ENCODE measurements around the gene ANKS6. TPM values are rescaled to one million over a fixed set of nuclear protein-coding genes. Genes with fewer than 3 reads are reported as not detected.

Gene ANKS6
- 11.8 and 21.2 TPM in 2 replicates for total RNA-seq

DNA sequence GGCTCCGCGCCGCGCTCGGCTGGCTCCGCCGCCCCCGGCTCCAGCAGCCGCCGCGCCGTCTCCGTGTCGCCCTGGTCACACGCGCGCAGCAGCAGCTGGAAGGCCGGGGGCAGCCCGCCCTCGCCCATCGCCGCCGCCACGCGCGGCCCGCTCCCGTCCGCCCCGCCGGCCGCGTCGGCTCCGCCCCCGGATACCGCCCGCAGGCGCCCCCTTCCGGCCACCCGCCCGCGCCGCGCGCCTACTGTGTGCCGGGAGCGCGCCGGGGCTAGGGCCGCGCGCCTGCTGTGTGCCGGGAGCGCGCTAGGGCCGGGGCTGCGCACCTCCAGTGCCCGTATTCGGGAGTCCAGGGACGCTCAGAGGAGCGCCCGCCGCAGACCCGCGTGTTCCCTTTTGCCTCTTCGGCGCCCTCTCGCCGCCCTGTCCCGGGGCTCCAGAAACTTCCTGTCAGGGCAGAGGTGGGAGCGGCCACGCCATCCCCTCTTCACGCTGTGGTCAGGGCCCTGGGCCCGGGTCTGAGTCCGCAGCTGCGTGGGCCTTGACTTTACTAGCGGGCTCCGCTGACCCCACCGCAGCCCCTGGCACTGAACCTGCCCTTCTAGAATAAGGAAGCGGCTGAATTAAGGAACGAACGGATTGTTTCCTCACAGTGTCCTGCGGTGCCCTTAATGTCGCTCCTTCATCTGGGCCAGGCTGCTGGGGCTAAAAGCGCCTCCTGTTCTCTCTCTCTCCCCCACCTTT, at the start of gene ANKS6:
Gene ANKS6 (minus strand): TSS at position 192 of the 738 bp plus-strand sequence. CDS start 64 bp downstream, at position 128.

DNA sequence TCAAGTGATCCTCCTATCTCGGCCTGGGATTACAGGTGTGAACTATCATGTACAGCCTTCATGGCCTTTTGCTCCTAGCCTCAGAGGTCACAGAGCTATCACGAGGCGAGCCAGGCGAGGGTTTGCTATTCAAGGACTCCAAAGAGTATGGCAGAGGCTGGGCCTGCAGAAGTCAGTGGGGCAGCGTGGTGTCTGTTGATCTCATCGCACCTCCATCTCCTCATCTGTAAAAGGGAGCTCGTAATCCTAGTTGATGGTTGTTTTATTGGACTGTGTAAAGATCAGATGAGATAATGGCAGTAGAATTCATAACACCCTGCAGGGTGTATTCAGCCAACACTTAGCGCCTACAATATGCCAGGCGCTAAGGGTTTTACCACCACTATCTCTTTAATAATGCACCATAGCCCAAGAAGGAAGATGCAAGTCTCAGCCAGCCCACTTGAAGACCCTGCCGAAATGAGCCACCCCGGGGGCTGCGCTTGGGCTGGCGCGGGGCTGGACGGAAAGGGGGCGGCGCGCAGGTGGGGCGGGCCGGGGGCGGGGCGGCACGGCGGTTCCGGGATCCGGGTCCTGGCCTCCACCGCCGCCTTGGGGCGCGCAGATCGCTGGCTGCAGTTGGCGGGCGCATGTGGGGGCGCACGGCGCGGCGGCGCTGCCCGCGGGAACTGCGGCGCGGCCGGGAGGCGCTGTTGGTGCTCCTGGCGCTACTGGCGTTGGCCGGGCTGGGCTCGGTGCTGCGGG, 10.9 kb upstream of the ANKS6 start, which contains the start of gene GALNT12:
Gene GALNT12 (plus strand): TSS at position 601 of the 744 bp plus-strand sequence. CDS start 29 bp downstream, at position 630.

DNA sequence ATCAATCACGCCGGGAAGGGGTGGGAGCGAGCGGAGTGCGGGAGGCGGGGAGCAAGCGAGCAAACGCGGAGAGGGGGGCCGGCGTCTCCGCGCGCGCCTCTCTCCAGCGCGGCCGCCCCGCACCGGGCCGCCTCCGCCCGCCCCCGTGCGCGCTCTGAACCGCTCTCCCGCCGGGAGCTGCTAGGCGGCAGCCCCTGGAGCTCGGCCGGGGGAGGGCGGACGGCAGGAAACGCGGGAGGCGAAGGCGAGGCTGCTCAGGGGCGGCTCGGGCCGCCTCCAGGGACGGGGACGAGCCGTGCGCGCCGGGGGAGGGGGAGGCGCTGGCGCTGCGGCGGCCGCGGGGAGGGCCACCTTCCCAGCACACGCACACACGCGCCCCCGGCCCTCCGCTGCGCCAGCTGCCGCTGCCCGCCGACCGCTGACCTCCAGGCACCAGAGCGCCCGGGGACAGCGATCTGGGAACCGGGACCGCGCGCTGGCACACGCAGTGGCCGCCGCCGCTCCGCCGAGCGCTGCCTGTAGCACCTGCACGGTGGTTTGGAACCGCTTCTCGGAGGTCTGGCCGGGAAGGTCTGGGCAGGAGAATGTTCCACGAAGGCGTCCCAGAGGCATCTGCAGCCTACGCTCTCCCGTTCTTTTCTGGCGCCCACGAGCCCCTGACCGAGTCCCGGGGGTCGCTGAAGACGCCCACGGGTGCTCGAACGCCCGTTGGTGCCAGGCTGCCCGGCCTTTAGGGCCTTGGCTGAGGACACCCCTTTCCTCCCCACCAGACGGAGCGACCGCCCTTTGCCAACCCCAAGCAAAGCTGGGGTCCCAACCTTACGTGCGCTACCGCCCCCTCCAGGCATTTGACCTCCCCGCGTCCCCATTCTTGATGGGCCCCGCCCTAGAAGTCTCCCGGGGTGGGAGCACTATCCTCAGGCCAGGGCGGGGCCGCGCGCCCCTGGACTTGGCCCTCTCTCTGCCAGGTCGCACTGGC, 87.1 kb downstream of the ANKS6 start, which contains the start of gene GABBR2:
Gene GABBR2 (minus strand): TSS at position 3 of the 979 bp plus-strand sequence. CDS start 198 bp downstream, outside the sequence.

Other genes starting within 250 kb of the ANKS6 start
- gene GABBR2, start 87.6 kb downstream of the ANKS6 start, total RNA-seq, result 10.3 and 14.0 TPM in 2 replicates
- under 0.01 and 0.76 TPM in 2 replicates for gene GALNT12, start 11.1 kb upstream of the ANKS6 start, total RNA-seq
- gene COL15A1, start 147.4 kb upstream of the ANKS6 start, total RNA-seq, result 1.6 and 5.2 TPM in 2 replicates

Measured in vein endothelial cell (primary cell).